Central memory CD8-positive, alpha-beta T cell (primary cell): ENCODE data around the gene FBN3.

Source experiments
- ATAC-seq: fragments of 150-1000 bp; cut with Tn5 transposase; replicated peaks from 2 replicates; pipeline ENCODE4 v1.10.0; 2022; ENCODE audit warnings: mild to moderate bottlenecking, moderate FRiP score, moderate number of reproducible peaks; ENCODE audit not compliant: poor library complexity, severe bottlenecking; ENCODE audit errors: extremely low read depth
- DNase-seq, 2 donors: peaks; one replicate each; pipeline ENCODE4 v3.0.0; 2021; ENCODE audit warnings: low spot score in 2 of 2
- H3K27ac Mint-ChIP-seq: one replicate; pipeline ENCODE4 v1.8.0; 2022; ENCODE audit warnings: low read depth, mild to moderate bottlenecking, moderate library complexity, mixed read lengths
- H3K27me3 Mint-ChIP-seq: one replicate; pipeline ENCODE4 v1.8.0; 2022; ENCODE audit warnings: mixed read lengths
- H3K36me3 Mint-ChIP-seq: one replicate; pipeline ENCODE4 v1.8.0; 2022; ENCODE audit warnings: mild to moderate bottlenecking, moderate library complexity, mixed read lengths; ENCODE audit not compliant: insufficient read depth
- H3K4me1 Mint-ChIP-seq: one replicate; pipeline ENCODE4 v1.8.0; 2022; ENCODE audit warnings: mixed read lengths
- H3K4me3 Mint-ChIP-seq: one replicate; pipeline ENCODE4 v1.8.0; 2022; ENCODE audit warnings: mild to moderate bottlenecking, moderate library complexity, mixed read lengths
- H3K9me3 Mint-ChIP-seq: one replicate; pipeline ENCODE4 v1.8.0; 2022; ENCODE audit warnings: mixed read lengths

Gene FBN3

DNA sequence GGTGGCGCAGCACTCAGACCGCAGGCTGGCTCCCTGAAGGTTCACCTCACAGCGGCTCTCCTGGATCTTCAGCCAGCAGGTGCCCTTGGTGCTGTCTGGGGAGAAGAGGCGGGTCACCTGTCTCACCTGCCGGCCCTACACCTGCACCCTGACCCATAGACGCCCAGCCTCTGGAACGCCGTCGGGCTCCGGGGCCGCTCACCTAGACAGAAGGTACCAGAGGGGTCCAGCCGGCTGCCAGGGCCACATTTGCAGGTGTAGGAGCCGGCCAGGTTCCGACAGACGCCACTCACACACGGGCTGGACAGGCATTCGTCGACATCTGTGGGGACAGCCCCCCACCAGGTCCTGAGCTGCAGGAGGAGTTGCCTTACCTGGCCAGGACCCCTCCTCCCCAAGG is 22.9 kb downstream of the FBN3 start:
- Mint-ChIP-seq H3K36me3 (no peaks in the 10 kb centered on the region), H3K9me3 (no peaks in the 10 kb centered on the region), H3K4me3 (no peak overlapping the region), H3K27me3 (peaks cover 21% of the 10 kb centered on the region), H3K27ac (no peak overlapping the region), H3K4me1 (no peaks in the 10 kb centered on the region)
- ATAC-seq (no peak), DNase-seq (no peak)

- Mint-ChIP-seq H3K9me3 (no peaks in the 10 kb centered on the region), H3K27ac (no peak overlapping the region), H3K36me3 (no peaks in the 10 kb centered on the region), H3K27me3 (peaks cover 18% of the 10 kb centered on the region), H3K4me1 (no peaks in the 10 kb centered on the region), H3K4me3 (no peak overlapping the region)
- no peak for DNase-seq
- no peak for ATAC-seq
These were observed 23.4 kb downstream of the FBN3 start for GRCh38 chr19:8126008-8126407.

GRCh38 chr19:8123683-8124082 is 25.7 kb downstream of the FBN3 start:
- ATAC-seq (no peak), DNase-seq (no peak)
- no peak overlapping the region for H3K27ac Mint-ChIP-seq
- H3K27me3 Mint-ChIP-seq, result peaks cover 18% of the 10 kb centered on the region
- no peak overlapping the region for H3K4me3 Mint-ChIP-seq
- no peaks in the 10 kb centered on the region for H3K4me1 Mint-ChIP-seq
- H3K36me3 Mint-ChIP-seq, result no peaks in the 10 kb centered on the region
- H3K9me3 Mint-ChIP-seq, result no peaks in the 10 kb centered on the region

DNA sequence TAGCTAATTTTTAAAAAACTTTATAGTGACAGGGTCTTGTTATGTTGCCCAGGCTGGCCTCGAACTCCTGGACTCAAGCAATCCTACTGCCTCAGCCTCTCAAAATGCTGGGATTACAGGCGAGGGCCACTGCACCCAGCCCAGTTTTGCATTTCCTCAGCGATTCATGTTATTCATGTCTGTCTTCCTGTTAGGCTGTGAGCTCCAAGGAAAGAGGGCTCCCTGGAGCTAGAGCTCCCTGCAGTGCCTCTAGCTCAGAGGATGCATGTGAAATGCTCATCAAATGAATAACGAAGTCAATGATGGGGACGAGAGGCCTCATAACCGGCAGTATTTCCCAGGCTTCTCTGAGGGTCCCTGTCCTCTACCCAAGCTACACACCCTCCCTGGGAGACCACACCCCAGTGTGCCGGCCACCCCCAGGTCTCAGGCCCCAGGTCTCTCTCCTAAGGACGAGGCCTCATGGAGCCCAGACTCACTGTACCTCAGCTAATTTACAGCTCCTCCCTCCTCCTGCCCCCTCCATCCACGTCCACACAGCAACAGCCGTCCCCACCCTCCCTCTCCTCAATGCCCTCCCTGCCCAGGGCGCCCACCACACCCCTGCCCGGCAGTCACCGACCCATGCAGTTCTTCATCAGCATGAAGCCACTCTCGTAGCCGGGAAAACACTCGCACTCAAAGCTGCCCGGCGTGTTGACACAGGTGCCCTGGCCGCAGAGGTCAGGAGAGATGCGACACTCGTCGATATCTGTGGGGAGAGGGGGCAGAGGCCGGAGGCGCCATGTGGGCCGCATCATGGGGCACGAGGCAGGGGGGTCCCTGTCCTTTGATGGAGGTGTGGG is 28.5 kb downstream of the FBN3 start:
- DNase-seq, result no peak
- no peak overlapping the region for H3K4me3 Mint-ChIP-seq
- no peak for ATAC-seq
- H3K27ac Mint-ChIP-seq, result no peak overlapping the region
- H3K27me3 Mint-ChIP-seq, result peaks cover 15% of the 10 kb centered on the region
- H3K36me3 Mint-ChIP-seq, result no peaks in the 10 kb centered on the region
- no peaks in the 10 kb centered on the region for H3K9me3 Mint-ChIP-seq
- H3K4me1 Mint-ChIP-seq, result no peaks in the 10 kb centered on the region

DNA sequence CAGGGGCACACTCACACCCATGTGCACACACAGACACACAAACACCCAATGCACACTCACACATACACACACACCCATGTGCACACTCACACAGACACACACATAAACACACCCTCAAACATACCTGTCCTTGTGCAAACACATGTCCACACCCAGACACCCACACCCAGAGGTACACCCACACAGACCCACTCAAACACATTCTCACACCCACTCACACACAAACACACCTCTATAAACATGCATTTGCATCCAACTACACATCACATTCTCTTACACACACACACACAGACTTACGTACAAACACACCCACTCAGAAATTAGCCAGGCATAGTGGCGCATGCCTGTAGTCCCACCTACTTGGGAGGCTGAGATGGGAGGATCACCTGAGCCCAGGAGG is 31.4 kb downstream of the FBN3 start:
- Mint-ChIP-seq H3K4me3 (no peak overlapping the region), H3K36me3 (no peaks in the 10 kb centered on the region), H3K9me3 (no peaks in the 10 kb centered on the region), H3K27me3 (no peaks in the 10 kb centered on the region), H3K27ac (no peak overlapping the region), H3K4me1 (no peaks in the 10 kb centered on the region)
- ATAC-seq (no peak), DNase-seq (no peak)

DNA sequence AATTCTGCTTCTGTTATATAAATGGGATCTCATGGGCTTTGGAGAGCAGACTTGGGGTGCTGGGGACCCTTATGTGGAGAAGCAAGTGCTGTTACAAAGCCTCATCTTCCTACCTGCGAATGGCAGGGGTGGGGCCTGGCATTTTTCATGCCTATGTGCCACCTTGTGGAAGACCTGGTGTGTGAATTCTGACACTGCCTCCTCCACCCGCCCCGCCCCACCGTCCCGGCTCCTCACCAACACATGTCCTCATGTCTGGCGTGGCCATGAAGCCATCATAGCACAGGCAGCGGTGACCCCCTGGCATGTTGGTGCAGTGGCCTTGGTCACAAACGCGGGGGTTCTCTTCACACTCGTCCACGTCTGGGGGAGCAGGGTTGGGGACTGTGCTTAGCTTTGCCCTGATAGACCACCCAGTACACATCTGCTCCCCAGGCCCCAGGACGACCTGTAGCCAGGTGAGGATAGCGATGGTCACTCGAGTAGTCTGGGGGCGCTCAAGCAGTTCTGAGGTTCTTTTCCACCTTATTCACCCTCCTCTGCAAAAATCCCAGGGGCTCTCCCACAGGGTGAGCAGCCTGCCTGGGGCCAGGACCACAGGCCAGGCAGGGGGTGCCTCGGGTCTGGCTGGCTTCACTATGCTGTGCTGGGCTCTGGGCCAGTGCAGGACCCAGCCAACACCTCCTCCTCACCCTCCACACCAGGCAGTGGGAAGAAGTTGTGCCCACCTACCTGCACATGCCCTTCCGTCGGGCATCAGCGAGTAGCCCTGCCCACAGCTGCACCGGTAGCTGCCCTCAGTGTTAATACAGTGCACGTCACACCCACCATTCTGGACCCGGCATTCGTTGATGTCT is 32.7 kb downstream of the FBN3 start:
- Mint-ChIP-seq H3K4me1 (no peaks in the 10 kb centered on the region), H3K27ac (no peak overlapping the region)

GRCh38 chr19:8115805-8116396 is 33.5 kb downstream of the FBN3 start:
- Mint-ChIP-seq H3K4me3 (no peak overlapping the region), H3K27me3 (no peaks in the 10 kb centered on the region), H3K9me3 (no peaks in the 10 kb centered on the region), H3K4me1 (no peaks in the 10 kb centered on the region), H3K27ac (no peak overlapping the region), H3K36me3 (no peaks in the 10 kb centered on the region)
- ATAC-seq (no peak), DNase-seq (no peak)

More for the DNA sequence above, 32.7 kb downstream of the FBN3 start:
- DNase-seq (no peak), ATAC-seq (no peak)
- H3K4me3 Mint-ChIP-seq, result no peak overlapping the region
- H3K9me3 Mint-ChIP-seq, result no peaks in the 10 kb centered on the region
- H3K27me3 Mint-ChIP-seq, result no peaks in the 10 kb centered on the region
- no peaks in the 10 kb centered on the region for H3K36me3 Mint-ChIP-seq

GRCh38 chr19:8113017-8113416 is 36.4 kb downstream of the FBN3 start:
- H3K4me3 Mint-ChIP-seq, result no peak overlapping the region
- H3K27me3 Mint-ChIP-seq, result no peaks in the 10 kb centered on the region
- no peak overlapping the region for H3K27ac Mint-ChIP-seq
- no peaks in the 10 kb centered on the region for H3K4me1 Mint-ChIP-seq
- H3K36me3 Mint-ChIP-seq, result no peaks in the 10 kb centered on the region
- DNase-seq (no peak), ATAC-seq (no peak)
- no peaks in the 10 kb centered on the region for H3K9me3 Mint-ChIP-seq

DNA sequence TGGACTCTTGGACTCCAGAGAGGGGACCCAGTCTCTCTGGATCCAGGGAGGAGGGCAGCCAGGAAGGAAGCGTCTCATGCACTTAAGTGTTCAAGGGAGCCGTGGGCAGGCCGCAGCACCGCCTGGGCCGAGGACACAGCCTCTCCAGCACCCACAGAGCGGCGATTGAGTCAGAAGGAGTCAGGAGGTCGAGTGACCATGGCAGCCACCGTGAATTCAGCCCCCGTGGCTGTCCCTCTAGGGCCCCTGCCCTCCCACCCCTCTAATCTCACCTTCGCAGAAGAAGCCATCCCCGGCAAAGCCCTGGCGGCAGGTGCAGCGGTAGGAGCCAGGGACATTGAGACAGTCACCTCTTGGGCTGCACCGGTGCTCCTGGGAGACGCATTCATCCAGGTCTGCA is 38.0 kb downstream of the FBN3 start:
- Mint-ChIP-seq H3K27ac (no peak overlapping the region), H3K4me1 (no peaks in the 10 kb centered on the region), H3K36me3 (no peaks in the 10 kb centered on the region), H3K9me3 (no peaks in the 10 kb centered on the region), H3K4me3 (no peak overlapping the region), H3K27me3 (no peaks in the 10 kb centered on the region)
- no peak for DNase-seq
- ATAC-seq, result no peak

DNA sequence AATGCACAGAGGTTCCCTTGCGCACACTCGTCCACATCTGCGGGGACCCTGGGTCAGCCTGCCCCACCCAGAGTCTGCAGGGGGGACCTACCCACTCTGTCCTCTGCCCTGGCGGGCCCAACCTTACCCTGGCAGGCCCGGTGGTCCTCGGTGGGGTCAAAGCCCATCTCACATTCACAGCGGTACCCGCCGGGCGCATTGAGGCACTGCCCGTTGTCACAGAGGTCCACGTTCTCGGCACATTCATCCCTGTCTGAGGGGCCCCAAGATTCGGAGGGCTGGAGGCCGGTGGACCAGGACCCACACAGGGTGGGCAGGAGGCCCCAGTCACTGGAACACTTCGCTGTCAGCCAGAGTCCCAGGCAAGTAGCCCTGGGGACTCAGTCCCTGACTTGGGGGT is 38.5 kb downstream of the FBN3 start:
- H3K36me3 Mint-ChIP-seq, result no peaks in the 10 kb centered on the region
- no peak overlapping the region for H3K4me3 Mint-ChIP-seq
- ATAC-seq (no peak), DNase-seq (no peak)
- no peak overlapping the region for H3K27ac Mint-ChIP-seq
- H3K27me3 Mint-ChIP-seq, result no peaks in the 10 kb centered on the region
- H3K4me1 Mint-ChIP-seq, result no peaks in the 10 kb centered on the region
- no peaks in the 10 kb centered on the region for H3K9me3 Mint-ChIP-seq

- no peaks in the 10 kb centered on the region for H3K4me1 Mint-ChIP-seq
- H3K27me3 Mint-ChIP-seq, result no peaks in the 10 kb centered on the region
- H3K36me3 Mint-ChIP-seq, result no peaks in the 10 kb centered on the region
- DNase-seq (no peak), ATAC-seq (no peak)
- no peaks in the 10 kb centered on the region for H3K9me3 Mint-ChIP-seq
- no peak overlapping the region for H3K27ac Mint-ChIP-seq
- H3K4me3 Mint-ChIP-seq, result no peak overlapping the region
These were observed 39.3 kb downstream of the FBN3 start for GRCh38 chr19:8109890-8110662.

GRCh38 chr19:8109455-8109854 is 39.9 kb downstream of the FBN3 start:
- H3K9me3 Mint-ChIP-seq, result no peaks in the 10 kb centered on the region
- ATAC-seq (no peak), DNase-seq (no peak)
- H3K27me3 Mint-ChIP-seq, result no peaks in the 10 kb centered on the region
- no peaks in the 10 kb centered on the region for H3K4me1 Mint-ChIP-seq
- H3K4me3 Mint-ChIP-seq, result no peak overlapping the region
- no peaks in the 10 kb centered on the region for H3K36me3 Mint-ChIP-seq
- no peak overlapping the region for H3K27ac Mint-ChIP-seq
